GM20000 (cell line): ENCODE data around the gene TRIM7.

Source experiments
- DNase-seq: peaks from one replicate; pipeline ENCODE4 v3.0.0; 2012; ENCODE audit warnings: low spot score
- CTCF ChIP-seq: IDR thresholded peaks from 2 replicates; pipeline ENCODE4 v1.5.1; 2012; ENCODE audit warnings: mild to moderate bottlenecking, control low read depth; ENCODE audit errors: extremely low read depth, missing control alignments

The TRIM7 gene

GRCh38 chr5:181189363-181189961, 15.5 kb downstream of the TRIM7 start:
- DNase-seq: peak; percentile 39
- no peak for TF ChIP-seq CTCF

DNA sequence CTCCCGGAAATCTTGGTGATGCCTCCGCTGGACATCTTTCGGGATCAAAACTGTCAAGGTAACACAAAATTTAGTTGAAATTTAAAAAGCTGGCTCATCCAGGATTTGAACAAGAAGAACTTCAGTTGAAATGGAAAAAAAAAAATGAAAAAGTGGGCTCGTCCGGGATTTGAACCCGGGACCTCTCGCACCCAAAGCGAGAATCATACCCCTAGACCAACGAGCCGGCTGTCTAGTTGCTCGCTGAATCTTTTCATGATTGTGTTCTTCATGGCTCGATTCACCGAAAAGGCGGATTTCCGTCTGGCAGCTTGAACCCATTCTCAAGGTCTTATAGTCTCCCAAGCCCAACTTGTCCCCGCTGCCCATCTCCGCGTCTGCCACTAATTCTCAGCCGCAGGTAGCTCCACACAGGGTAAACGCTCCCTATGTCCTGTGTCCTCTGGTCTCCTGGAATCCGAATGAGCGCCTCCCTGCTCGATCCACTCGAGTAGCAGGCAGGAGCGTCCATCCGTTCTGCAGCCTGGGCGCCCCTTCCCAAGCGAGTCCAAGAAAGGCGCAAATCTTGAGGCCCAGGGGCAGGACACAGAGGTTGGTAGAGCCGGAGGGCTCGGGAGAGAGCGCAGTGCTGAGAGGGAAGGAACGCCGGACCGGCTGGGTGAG, 16.2 kb downstream of the TRIM7 start:
- peak; percentile 68 for DNase-seq
- TF ChIP-seq CTCF: no peak

GRCh38 chr5:181187500-181188213, 17.3 kb downstream of the TRIM7 start:
- no peak for TF ChIP-seq CTCF
- DNase-seq: peak; percentile 58

DNA sequence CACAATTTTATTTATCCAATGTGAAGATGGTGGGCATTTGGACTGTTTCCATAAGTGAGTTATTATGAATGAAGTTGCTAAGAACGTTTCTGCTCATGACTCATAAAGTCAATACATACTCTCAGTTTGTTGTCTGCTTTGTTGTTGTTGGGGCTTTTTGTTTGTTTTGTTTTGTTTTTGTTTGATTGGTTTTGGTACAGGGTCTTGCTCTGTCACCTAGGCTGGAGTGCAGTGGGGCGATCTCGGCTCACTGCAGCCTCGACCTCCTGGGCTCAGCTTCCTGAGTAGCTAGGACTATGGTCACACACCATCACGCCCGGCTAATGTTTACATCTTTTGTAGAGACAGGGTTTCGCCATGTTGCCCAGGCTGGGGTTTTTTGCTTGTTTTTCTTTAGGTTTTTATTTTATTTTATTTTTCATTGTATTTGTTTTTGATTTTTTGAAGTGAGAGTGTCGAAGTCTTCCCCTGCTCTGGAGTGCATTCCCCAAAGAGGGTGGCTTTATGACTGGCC, 18.0 kb downstream of the TRIM7 start:
- TF ChIP-seq CTCF: no peak
- DNase-seq: no peak

- DNase-seq: no peak
- no peak for TF ChIP-seq CTCF
Observed at GRCh38 chr5:181186022-181186421, 19.0 kb downstream of the TRIM7 start.

DNA sequence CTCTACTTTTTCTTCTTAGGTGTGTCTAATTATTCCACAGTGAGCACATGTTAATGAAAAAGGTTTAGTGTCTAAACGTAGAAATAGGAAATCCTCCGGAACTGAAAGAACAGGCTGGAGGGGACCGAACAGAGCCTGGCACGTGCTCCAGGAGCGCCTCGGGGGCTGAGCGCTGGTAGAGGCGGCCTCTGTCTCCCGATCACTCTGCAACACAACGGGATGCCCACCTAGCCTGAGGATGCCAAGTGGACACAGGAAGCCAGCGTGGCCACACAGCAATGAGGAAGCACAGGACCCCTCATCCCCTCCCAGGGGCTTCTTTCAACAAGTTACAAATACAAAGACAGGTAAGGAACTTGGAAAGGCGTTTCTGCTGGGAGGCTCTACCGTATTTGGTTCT, 19.4 kb downstream of the TRIM7 start:
- DNase-seq: no peak
- no peak for TF ChIP-seq CTCF

DNA sequence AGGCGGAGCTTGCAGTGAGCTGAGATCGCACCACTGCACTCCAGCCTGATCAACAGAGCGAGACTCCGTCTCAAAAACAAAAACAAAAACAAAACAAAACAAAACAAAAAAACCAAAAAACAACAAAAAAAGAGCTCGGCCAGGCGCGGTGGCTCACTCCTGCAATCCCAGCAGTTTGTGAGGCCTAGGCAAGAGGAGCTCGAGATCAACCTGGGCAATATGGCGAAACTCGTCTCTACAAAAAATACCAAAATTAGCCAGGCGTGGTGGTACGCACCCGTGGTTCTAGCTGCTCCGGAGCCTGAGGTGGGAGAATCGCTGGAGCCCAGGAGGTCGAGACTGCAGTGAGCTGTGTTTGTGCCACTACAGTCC, 20.2 kb downstream of the TRIM7 start:
- DNase-seq: no peak

More for the DNA sequence above, 20.2 kb downstream of the TRIM7 start:
- no peak for TF ChIP-seq CTCF
